ENCODE data around the gene GALNTL6. TPM values are rescaled to one million over a fixed set of nuclear protein-coding genes. Genes with fewer than 3 reads are reported as not detected.

GALNTL6 gene
- total RNA-seq, 1 experiment from 2014 or later, result not detected

- BruUV-seq (replicated peaks), result no TSS peak
- no peak for TF ChIP-seq CTCF (IDR thresholded peaks at IDR 0.05; ENCODE audit: unreplicated experiment)
- no peak for DNase-seq (ENCODE audit: unreplicated experiment)
- no peaks in the 10 kb centered on the region for H3K4me1 Mint-ChIP-seq (ENCODE audit: insufficient read depth, unreplicated experiment)
- no peaks in the 10 kb centered on the region for H3K9me3 Mint-ChIP-seq (ENCODE audit: unreplicated experiment)
- H3K4me3 Mint-ChIP-seq (ENCODE audit: unreplicated experiment), result no peak overlapping the region
- H3K27me3 Mint-ChIP-seq (ENCODE audit: insufficient read depth, unreplicated experiment), result peaks cover 96% of the 10 kb centered on the region
- CTCF ChIA-PET, result no interaction called here
- no peaks in the 10 kb centered on the region for H3K36me3 Mint-ChIP-seq (ENCODE audit: insufficient read depth, unreplicated experiment)
- POLR2A ChIA-PET, result no interaction called here
- H3K27ac Mint-ChIP-seq (ENCODE audit: low read depth, unreplicated experiment), result no peak overlapping the region
- intact Hi-C loops (cut with micrococcal nuclease), result no loop called here
Measured at GRCh38 chr4:172778583-172778982, 965.4 kb downstream of the GALNTL6 start.

GRCh38 chr4:172780566-172781081, 967.4 kb downstream of the GALNTL6 start:
- POLR2A ChIA-PET, result no interaction called here
- CTCF ChIA-PET, result no interaction called here
- Mint-ChIP-seq H3K9me3 (ENCODE audit: unreplicated experiment) (no peaks in the 10 kb centered on the region), H3K4me1 (ENCODE audit: insufficient read depth, unreplicated experiment) (no peaks in the 10 kb centered on the region), H3K36me3 (ENCODE audit: insufficient read depth, unreplicated experiment) (no peaks in the 10 kb centered on the region), H3K27ac (ENCODE audit: low read depth, unreplicated experiment) (no peak overlapping the region), H3K4me3 (ENCODE audit: unreplicated experiment) (no peak overlapping the region), H3K27me3 (ENCODE audit: insufficient read depth, unreplicated experiment) (peaks cover 83% of the 10 kb centered on the region)
- TF ChIP-seq CTCF (IDR thresholded peaks at IDR 0.05; ENCODE audit: unreplicated experiment), result no peak
- BruUV-seq (replicated peaks), result no TSS peak
- intact Hi-C loops (cut with micrococcal nuclease), result no loop called here
- DNase-seq (ENCODE audit: unreplicated experiment), result no peak

- Mint-ChIP-seq H3K9me3 (ENCODE audit: unreplicated experiment) (no peaks in the 10 kb centered on the region), H3K4me1 (ENCODE audit: insufficient read depth, unreplicated experiment) (no peaks in the 10 kb centered on the region), H3K27me3 (ENCODE audit: insufficient read depth, unreplicated experiment) (peaks cover 64% of the 10 kb centered on the region), H3K36me3 (ENCODE audit: insufficient read depth, unreplicated experiment) (no peaks in the 10 kb centered on the region), H3K27ac (ENCODE audit: low read depth, unreplicated experiment) (no peak overlapping the region), H3K4me3 (ENCODE audit: unreplicated experiment) (no peak overlapping the region)
- intact Hi-C loops (cut with micrococcal nuclease), result no loop called here
- CTCF ChIA-PET, result no interaction called here
- TF ChIP-seq CTCF (IDR thresholded peaks at IDR 0.05; ENCODE audit: unreplicated experiment), result no peak
- BruUV-seq (replicated peaks), result no TSS peak
- POLR2A ChIA-PET, result no interaction called here
- DNase-seq (ENCODE audit: unreplicated experiment), result no peak
Measured at GRCh38 chr4:172785613-172786012, 972.4 kb downstream of the GALNTL6 start.

GRCh38 chr4:172786039-172786792, 973.0 kb downstream of the GALNTL6 start:
- peak; percentile 9 for DNase-seq (ENCODE audit: unreplicated experiment)
- CTCF ChIA-PET, result no interaction called here
- peaks cover 64% of the 10 kb centered on the region for H3K27me3 Mint-ChIP-seq (ENCODE audit: insufficient read depth, unreplicated experiment)
- BruUV-seq (replicated peaks), result no TSS peak
- no peak for TF ChIP-seq CTCF (IDR thresholded peaks at IDR 0.05; ENCODE audit: unreplicated experiment)
- intact Hi-C loops (cut with micrococcal nuclease), result no loop called here
- H3K9me3 Mint-ChIP-seq (ENCODE audit: unreplicated experiment), result no peaks in the 10 kb centered on the region
- no peak overlapping the region for H3K27ac Mint-ChIP-seq (ENCODE audit: low read depth, unreplicated experiment)
- no peaks in the 10 kb centered on the region for H3K36me3 Mint-ChIP-seq (ENCODE audit: insufficient read depth, unreplicated experiment)
- POLR2A ChIA-PET, result interaction anchor here (0.6 kb wide), 1 partner anchor 16 kb away, joined by 4 read pairs; no protein-coding TSS in a partner anchor
- no peaks in the 10 kb centered on the region for H3K4me1 Mint-ChIP-seq (ENCODE audit: insufficient read depth, unreplicated experiment)
- H3K4me3 Mint-ChIP-seq (ENCODE audit: unreplicated experiment), result no peak overlapping the region
